ENCODE data around the gene RRAD. TPM values are rescaled to one million over a fixed set of nuclear protein-coding genes. Genes with fewer than 3 reads are reported as not detected.

The RRAD gene
- total and polyA plus RNA-seq, 2 of the 4 experiments (the other 2 are of a cell fraction): 1.3 to 2.1 TPM

- no peak for ATAC-seq (ENCODE audit: low read depth)
- 71% methylated on average over 1 of the region's 5 CpGs; no CpG with 5 or more reads in 1 of the 2 experiments for WGBS, 2 experiments (ENCODE audit: extremely low coverage in 2 of 2, insufficient read length in 1 of 2)
- dilution Hi-C loops (cut with HindIII; ENCODE audit: low sequenced_read_pairs, unreplicated experiment): no loop called here
- H2AK5ac ChIP-seq (ENCODE audit: low read depth, low read length): no peak overlapping the region
- H2AK9ac ChIP-seq (replicated peaks; ENCODE audit: low read depth, low read length, poor library complexity): no peak overlapping the region
- no peaks in the 10 kb centered on the region for H3K9me1 ChIP-seq (ENCODE audit: insufficient read depth, low read length)
- no peak overlapping the region for H2BK15ac ChIP-seq (ENCODE audit: low read depth, low read length)
- H2BK20ac ChIP-seq (ENCODE audit: low read depth, low read length): no peak overlapping the region
- H2BK5ac ChIP-seq (ENCODE audit: low read depth, low read length, poor library complexity, severe bottlenecking): no peak overlapping the region
- no peak overlapping the region for H3K4ac ChIP-seq (ENCODE audit: low read depth, low read length)
- H3K18ac ChIP-seq (ENCODE audit: low read depth, low read length): no peak overlapping the region
- no peak overlapping the region for H2BK120ac ChIP-seq (ENCODE audit: low read depth, low read length)
- H3K4me3 ChIP-seq (ENCODE audit: insufficient read depth, low read depth, low read length): no peak overlapping the region
- ChIA-PET CTCF (no interaction called here), POLR2A (ENCODE audit: unreplicated experiment) (no interaction called here)
- no peaks in the 10 kb centered on the region for H4K20me1 ChIP-seq (ENCODE audit: insufficient read depth, low read length)
- H2AFZ ChIP-seq (replicated peaks; ENCODE audit: low read length, poor library complexity): no peak overlapping the region
- no TSS peak for BruUV-seq (replicated peaks)
- H3K9ac ChIP-seq (ENCODE audit: low read depth, low read length): no peak overlapping the region
- no peaks in the 10 kb centered on the region for H3K79me1 ChIP-seq (ENCODE audit: low read depth in 1 of 2, low read length in 2 of 2)
- H3K4me1 ChIP-seq (ENCODE audit: control insufficient read depth, insufficient read depth, low read length): no peaks in the 10 kb centered on the region
- no peak overlapping the region for H3K23ac ChIP-seq (ENCODE audit: low read depth, low read length)
- in situ Hi-C loops (cut with MboI; ENCODE audit: low sequenced_read_pairs): loop anchor here (10.0 kb wide), 1 partner anchor 486 kb away; no protein-coding TSS in a partner anchor
- no peak overlapping the region for H3K27ac ChIP-seq (ENCODE audit: insufficient read depth, low read length)
- no peak overlapping the region for H4K5ac ChIP-seq (ENCODE audit: low read depth, low read length)
- DNase-seq: no peak
- no peaks in the 10 kb centered on the region for H3K36me3 ChIP-seq (ENCODE audit: control insufficient read depth, insufficient read depth, low read length)
- no peaks in the 10 kb centered on the region for H3K9me3 ChIP-seq (ENCODE audit: control insufficient read depth, insufficient read depth, low read length)
- no peak overlapping the region for H4K91ac ChIP-seq (ENCODE audit: insufficient read depth, low read depth, low read length)
- no peak overlapping the region for H3K56ac ChIP-seq (ENCODE audit: extremely low read depth, insufficient read depth, low read length)
- TF ChIP-seq MAZ (IDR thresholded peaks at IDR 0.05; ENCODE audit: borderline replicate concordance, low read depth, low read length): no peak
- TF ChIP-seq NFE2L2 (IDR thresholded peaks at IDR 0.05; ENCODE audit: low read depth, low read length): no peak
- TF ChIP-seq CTCF (conservative IDR thresholded peaks at IDR 0.05; ENCODE audit: low read depth, low read length): no peak
- TF ChIP-seq FOS (IDR thresholded peaks at IDR 0.05; ENCODE audit: low read depth, low read length): no peak
- TF ChIP-seq RFX5 (IDR thresholded peaks at IDR 0.05; ENCODE audit: low read depth, low read length): no peak
- no peak for TF ChIP-seq MAFK (IDR thresholded peaks at IDR 0.05; ENCODE audit: low read depth, low read length)
- no peak for TF ChIP-seq CEBPB (IDR thresholded peaks at IDR 0.05; ENCODE audit: low read depth, low read length)
- TF ChIP-seq, protein P1, sequence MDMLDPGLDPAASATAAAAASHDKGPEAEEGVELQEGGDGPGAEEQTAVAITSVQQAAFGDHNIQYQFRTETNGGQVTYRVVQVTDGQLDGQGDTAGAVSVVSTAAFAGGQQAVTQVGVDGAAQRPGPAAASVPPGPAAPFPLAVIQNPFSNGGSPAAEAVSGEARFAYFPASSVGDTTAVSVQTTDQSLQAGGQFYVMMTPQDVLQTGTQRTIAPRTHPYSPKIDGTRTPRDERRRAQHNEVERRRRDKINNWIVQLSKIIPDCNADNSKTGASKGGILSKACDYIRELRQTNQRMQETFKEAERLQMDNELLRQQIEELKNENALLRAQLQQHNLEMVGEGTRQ (IDR thresholded peaks at IDR 0.05; ENCODE audit: low read depth, low read length): no peak
- TF ChIP-seq SMC3 (IDR thresholded peaks at IDR 0.05; ENCODE audit: low read depth, low read length): no peak
- TF ChIP-seq RAD21 (IDR thresholded peaks at IDR 0.05; ENCODE audit: low read length): no peak
- TF ChIP-seq CHD1 (IDR thresholded peaks at IDR 0.05; ENCODE audit: low read depth, low read length): no peak
- no peak for TF ChIP-seq ELK1 (IDR thresholded peaks at IDR 0.05; ENCODE audit: borderline replicate concordance, low read depth, low read length)
- TF ChIP-seq BHLHE40 (IDR thresholded peaks at IDR 0.05; ENCODE audit: low read depth, low read length): no peak
- TF ChIP-seq POLR2A (IDR thresholded peaks at IDR 0.05; ENCODE audit: low read depth, low read length): no peak
- intact Hi-C loops (cut with micrococcal nuclease): no loop called here
- no peak overlapping the region for H3K4me2 ChIP-seq (ENCODE audit: low read depth, low read length)
- H3K27me3 ChIP-seq (ENCODE audit: control insufficient read depth, insufficient read depth, low read length): peaks cover 38% of the 10 kb centered on the region
- no peak overlapping the region for H4K8ac ChIP-seq (ENCODE audit: low read depth in 2 of 2, low read length in 2 of 2)
- no peak overlapping the region for H3K14ac ChIP-seq (replicated peaks; ENCODE audit: low read depth, low read length)
Observed at GRCh38 chr16:66968847-66969246, 43.5 kb upstream of the RRAD start.

Measured in IMR-90 (cell line).